IPS-20b (cell line): ENCODE measurements around the gene ZNF10.
A peak's percentile ranks its signal among the peaks of the same experiment; 100 is the strongest.

Source experiments
- H3K27ac ChIP-seq: one replicate; pipeline ENCODE4 v1.5.1; 2013; ENCODE audit warnings: low read length
- H3K27me3 ChIP-seq: 2 replicates; pipeline ENCODE4 v1.6.1; 2013; ENCODE audit warnings: mild to moderate bottlenecking, low read length, inconsistent platforms; ENCODE audit not compliant: insufficient read depth
- H3K36me3 ChIP-seq: 2 replicates; pipeline ENCODE4 v1.6.1; 2013; ENCODE audit warnings: low read depth, mild to moderate bottlenecking, inconsistent platforms, low read length, moderate library complexity; ENCODE audit not compliant: insufficient read depth
- H3K4me1 ChIP-seq: 2 replicates; pipeline ENCODE4 v1.6.1; 2013; ENCODE audit warnings: mild to moderate bottlenecking, control low read depth, inconsistent platforms, low read length, moderate library complexity; ENCODE audit not compliant: insufficient read depth
- H3K4me3 ChIP-seq: 2 replicates; pipeline ENCODE4 v1.5.1; 2013; ENCODE audit warnings: mild to moderate bottlenecking, low read length, inconsistent platforms
- H3K9ac ChIP-seq: 2 replicates; pipeline ENCODE4 v1.6.1; 2013; ENCODE audit warnings: low read depth, mild to moderate bottlenecking, inconsistent platforms, low read length, moderate library complexity
- H3K9me3 ChIP-seq: 2 replicates; pipeline ENCODE4 v1.6.1; 2013; ENCODE audit warnings: mild to moderate bottlenecking, low read depth, low read length, inconsistent platforms; ENCODE audit not compliant: insufficient read depth

The ZNF10 gene

DNA sequence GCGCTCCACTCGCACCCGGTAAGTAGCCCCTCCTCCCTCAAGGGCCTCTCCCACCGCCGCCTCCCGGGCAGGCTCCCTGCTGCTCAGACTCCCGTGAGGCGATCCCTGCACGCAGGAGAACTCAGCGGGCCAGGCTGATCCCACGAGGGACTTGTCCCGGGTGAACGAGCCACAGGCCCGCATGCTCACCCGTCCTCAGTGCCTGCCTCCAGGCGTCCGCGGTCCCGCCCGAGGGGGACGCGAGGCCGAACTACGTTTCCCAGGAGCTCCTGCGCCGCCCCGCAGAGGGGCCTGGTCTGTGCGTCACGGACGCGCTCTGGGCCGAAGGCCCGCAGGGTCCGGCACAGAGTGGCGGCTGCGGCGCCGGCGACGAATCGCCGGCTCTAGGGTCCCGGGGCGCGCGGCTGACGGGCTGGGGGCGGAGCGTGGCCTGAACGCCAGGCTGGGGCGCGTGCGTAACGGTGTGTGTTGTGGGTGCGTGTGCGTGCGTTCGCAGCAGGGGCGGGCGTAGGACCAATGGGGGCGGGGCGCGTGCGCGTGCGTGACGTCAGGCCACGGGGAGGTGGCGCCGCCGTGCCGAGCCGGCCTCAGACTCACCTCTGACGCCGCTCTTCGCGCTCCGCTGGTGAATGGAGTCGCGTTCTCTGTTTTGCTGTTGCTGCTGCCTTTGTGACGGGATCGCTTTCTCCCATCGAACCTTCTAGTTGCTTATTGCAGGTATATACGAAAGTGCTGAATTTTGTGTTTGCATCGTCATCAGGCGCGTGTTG is at the start of gene ZNF10, which contains the start of gene ZNF891:
Gene ZNF10 (plus strand): TSS at position 590 of the 770 bp plus-strand sequence. CDS start 13,866 bp downstream, outside the sequence.
Gene ZNF891 (minus strand): TSS at position 237 of the 770 bp plus-strand sequence. CDS start 8,356 bp downstream, outside the sequence.
- H3K9ac ChIP-seq, result peak within 1 kb of the TSS; percentile 97
- no peaks in the 10 kb centered on the region for H3K27me3 ChIP-seq
- peaks cover 39% of the 10 kb centered on the region for H3K36me3 ChIP-seq
- no peaks in the 10 kb centered on the region for H3K4me1 ChIP-seq
- H3K4me3 ChIP-seq, result peak within 1 kb of the TSS; percentile 100
- H3K9me3 ChIP-seq, result peaks cover 73% of the 10 kb centered on the region
- peak within 1 kb of the TSS; percentile 93 for H3K27ac ChIP-seq

DNA sequence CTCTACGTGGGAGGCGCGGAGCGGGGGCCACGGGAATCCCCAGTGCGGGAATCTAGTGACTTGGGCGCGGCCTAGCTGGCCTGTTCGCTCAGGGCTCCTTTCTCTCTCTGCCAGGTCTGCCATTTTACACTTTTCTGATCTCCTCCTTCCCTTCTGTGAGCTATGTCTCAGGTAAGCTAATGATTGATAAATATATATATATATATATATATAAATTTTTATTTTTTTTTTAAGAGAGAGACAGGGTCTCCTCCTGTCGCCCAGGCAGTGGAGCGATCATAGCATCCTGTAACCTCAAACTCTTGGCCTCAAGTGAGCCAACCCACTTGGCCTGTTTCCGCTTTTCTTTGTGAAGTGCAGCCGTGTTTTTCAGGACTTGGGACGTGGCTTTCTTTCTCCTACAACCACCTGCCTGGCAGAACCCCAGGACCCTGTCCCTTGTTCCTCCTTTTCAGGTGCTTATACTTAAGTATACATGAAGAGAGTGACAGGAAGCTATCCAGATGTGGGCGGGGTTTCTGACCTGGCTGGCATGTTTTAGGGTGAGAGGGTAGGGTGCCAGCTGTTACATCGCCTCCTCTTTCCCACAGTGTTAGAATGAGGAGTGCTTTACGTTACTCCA is 49.2 kb upstream of the ZNF10 start:
- Histone ChIP-seq H3K9me3 (peaks cover 85% of the 10 kb centered on the region), H3K27ac (no peak overlapping the region), H3K36me3 (peaks cover 48% of the 10 kb centered on the region), H3K9ac (peak overlapping the region; percentile 81), H3K4me3 (peak overlapping the region; percentile 86), H3K4me1 (no peaks in the 10 kb centered on the region; the same call in 1 of the 2 replicates), H3K27me3 (no peaks in the 10 kb centered on the region)

DNA sequence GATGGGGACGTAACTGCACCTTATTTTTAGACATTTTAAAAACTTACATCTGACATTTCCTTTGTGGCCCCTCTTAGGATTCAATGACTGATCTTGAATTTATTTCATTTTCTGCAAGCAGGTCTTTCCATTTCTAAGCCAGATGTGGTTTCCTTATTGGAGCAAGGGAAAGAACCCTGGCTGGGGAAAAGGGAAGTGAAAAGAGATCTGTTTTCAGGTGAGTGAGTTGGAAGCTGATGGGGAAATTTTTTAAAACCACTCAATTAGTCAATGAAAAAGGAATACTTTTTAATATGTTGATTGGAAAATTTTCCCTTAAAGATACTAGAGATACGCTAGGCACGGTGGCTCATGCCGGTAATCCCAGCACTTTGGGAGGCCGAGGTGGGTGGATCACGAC is 47.1 kb upstream of the ZNF10 start:
- H3K4me3 ChIP-seq, result no peak overlapping the region
- no peak overlapping the region for H3K27ac ChIP-seq
- H3K36me3 ChIP-seq, result peaks cover 65% of the 10 kb centered on the region
- no peak overlapping the region for H3K9ac ChIP-seq
- H3K9me3 ChIP-seq, result peaks cover 86% of the 10 kb centered on the region
- H3K4me1 ChIP-seq, result no peaks in the 10 kb centered on the region; the same call in 1 of the 2 replicates
- no peaks in the 10 kb centered on the region for H3K27me3 ChIP-seq

GRCh38 chr12:133105620-133106019 is 24.8 kb upstream of the ZNF10 start:
- Histone ChIP-seq H3K4me1 (no peaks in the 10 kb centered on the region), H3K27me3 (no peaks in the 10 kb centered on the region), H3K36me3 (peaks cover 78% of the 10 kb centered on the region), H3K9me3 (peaks cover 97% of the 10 kb centered on the region), H3K9ac (no peak overlapping the region), H3K4me3 (peak overlapping the region; percentile 12; the same call in 1 of the 2 replicates), H3K27ac (no peak overlapping the region)

GRCh38 chr12:133106253-133106652 is 24.2 kb upstream of the ZNF10 start:
- Histone ChIP-seq H3K4me3 (peak overlapping the region; percentile 12; the same call in 1 of the 2 replicates), H3K27me3 (no peaks in the 10 kb centered on the region), H3K4me1 (no peaks in the 10 kb centered on the region), H3K9me3 (peaks cover 97% of the 10 kb centered on the region), H3K36me3 (peaks cover 72% of the 10 kb centered on the region), H3K27ac (no peak overlapping the region), H3K9ac (no peak overlapping the region)

DNA sequence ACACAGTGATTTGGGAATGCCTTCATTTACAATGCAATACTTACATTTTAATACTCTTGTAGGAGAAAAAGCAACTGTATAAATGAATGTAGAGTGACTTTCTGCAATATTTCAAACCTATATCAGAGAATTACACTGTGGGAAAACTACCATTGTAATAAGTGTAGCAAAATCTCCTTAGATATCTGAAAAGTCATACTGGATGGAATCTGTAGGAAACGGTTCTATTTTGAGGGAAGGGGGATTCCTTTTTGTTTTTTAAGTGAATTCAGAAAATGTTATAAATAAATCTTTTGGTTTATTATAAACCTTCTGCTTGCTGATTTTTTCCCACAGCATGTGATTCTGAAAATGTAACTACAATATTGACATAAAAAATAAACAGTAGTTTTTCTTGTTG is 23.3 kb upstream of the ZNF10 start:
- Histone ChIP-seq H3K27me3 (no peaks in the 10 kb centered on the region), H3K4me1 (no peaks in the 10 kb centered on the region), H3K9me3 (peaks cover 95% of the 10 kb centered on the region), H3K27ac (no peak overlapping the region), H3K4me3 (no peak overlapping the region), H3K9ac (no peak overlapping the region), H3K36me3 (peaks cover 66% of the 10 kb centered on the region)

DNA sequence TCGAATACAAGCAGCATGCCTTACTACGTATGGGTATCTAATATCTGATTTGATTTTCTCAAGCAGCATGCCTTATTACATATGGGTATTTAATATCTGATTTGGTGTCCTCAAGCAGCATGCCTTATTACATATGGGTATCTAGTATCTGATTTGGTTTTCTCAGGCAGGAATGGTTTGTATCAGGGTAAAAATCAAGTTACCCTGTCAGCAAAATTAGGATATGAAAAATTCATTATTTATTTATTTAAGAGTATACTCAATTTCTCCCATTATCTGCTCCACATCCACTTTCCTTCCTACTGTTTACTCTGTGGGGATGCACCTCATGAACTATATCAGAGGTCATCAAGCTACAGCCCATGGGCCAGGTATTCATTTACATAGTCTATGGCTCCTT is 22.3 kb upstream of the ZNF10 start:
- Histone ChIP-seq H3K9ac (no peak overlapping the region), H3K27me3 (no peaks in the 10 kb centered on the region), H3K27ac (no peak overlapping the region), H3K4me3 (peak overlapping the region; percentile 28; the same call in 1 of the 2 replicates), H3K9me3 (peaks cover 92% of the 10 kb centered on the region), H3K4me1 (no peaks in the 10 kb centered on the region), H3K36me3 (peaks cover 58% of the 10 kb centered on the region)

GRCh38 chr12:133120385-133121191 is 9.8 kb upstream of the ZNF10 start:
- no peak overlapping the region for H3K27ac ChIP-seq
- no peak overlapping the region for H3K9ac ChIP-seq
- peaks cover 100% of the 10 kb centered on the region for H3K9me3 ChIP-seq
- H3K36me3 ChIP-seq, result peaks cover 71% of the 10 kb centered on the region
- H3K4me3 ChIP-seq, result peak overlapping the region; percentile 30; the same call in 1 of the 2 replicates
- no peaks in the 10 kb centered on the region for H3K4me1 ChIP-seq
- H3K27me3 ChIP-seq, result no peaks in the 10 kb centered on the region

DNA sequence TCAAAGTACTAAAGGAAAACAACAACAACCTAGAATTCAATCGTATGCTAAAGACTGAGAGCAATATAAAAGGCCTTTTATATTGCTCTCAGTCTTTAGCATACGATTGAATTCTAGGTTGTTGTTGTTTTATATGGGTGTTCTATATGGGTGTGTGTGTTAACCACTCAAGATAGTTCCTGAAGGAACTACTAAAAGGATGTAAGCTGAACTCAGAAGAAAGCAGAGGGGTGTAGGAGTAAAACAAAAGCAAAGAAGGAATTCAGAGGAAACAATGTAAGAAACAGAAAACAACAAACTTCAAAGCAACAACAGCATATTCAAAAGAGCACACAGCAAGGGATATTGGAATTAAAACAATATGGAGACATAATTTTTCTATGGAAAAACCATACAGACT is 5.8 kb upstream of the ZNF10 start:
- Histone ChIP-seq H3K27me3 (no peaks in the 10 kb centered on the region), H3K4me3 (no peak overlapping the region), H3K9me3 (peaks cover 95% of the 10 kb centered on the region), H3K27ac (no peak overlapping the region), H3K4me1 (no peaks in the 10 kb centered on the region), H3K9ac (no peak overlapping the region), H3K36me3 (peaks cover 66% of the 10 kb centered on the region)

DNA sequence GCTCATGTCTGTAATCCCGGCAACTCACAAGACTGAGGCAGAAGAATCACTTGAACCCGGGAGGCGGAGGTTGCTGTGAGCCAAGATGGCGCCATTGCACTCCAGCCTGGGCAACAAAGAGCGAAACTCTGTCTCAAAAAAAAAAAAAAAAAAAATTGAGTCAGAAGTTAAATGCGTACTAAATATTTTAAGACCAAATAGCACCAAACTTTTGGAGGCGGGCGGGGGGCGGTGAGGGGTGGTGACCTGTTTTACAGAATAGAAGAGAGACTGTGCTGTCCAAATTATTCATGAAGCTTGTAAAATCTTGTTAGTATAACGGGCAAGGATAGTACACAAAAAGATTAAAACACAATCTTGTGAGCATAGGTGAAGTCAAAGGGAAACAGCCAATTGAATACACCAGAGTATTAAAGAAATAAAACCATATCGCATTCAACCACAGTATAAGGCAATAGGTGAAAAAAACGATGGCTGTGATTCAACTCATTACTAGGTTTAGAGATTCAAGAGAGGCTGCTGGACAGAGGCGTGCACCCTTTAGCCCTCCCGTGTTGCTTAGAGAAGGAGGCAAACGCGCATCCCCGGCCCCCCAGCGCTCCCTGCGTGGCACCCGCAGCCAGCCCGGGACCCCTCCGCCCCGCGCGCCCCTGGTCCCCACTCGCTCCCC is 924 bp upstream of the ZNF10 start:
- H3K27me3 ChIP-seq, result no peaks in the 10 kb centered on the region
- peak overlapping the region; percentile 100 for H3K4me3 ChIP-seq
- H3K9ac ChIP-seq, result peak overlapping the region; percentile 97; the same call in 1 of the 2 replicates
- H3K9me3 ChIP-seq, result peaks cover 74% of the 10 kb centered on the region
- peaks cover 38% of the 10 kb centered on the region for H3K36me3 ChIP-seq
- peak overlapping the region; percentile 56 for H3K27ac ChIP-seq
- no peaks in the 10 kb centered on the region for H3K4me1 ChIP-seq

DNA sequence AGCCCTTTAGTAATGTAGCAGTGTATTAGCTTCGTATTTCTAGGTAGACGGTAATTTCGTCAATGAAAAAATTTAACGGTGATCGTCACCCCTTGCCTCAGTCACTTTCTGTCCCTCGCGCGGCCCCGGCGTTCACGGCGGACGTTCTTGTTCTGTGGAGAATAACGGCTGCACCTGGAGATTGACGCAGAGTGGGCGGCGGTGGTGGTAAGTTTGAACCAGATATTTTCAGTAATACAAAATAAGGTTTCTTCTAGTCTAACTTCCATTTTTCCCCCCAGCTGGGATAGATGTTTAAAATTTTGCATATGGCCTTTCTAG is 341 bp downstream of the ZNF10 start:
- Histone ChIP-seq H3K27ac (peak overlapping the region; percentile 93), H3K9me3 (peaks cover 73% of the 10 kb centered on the region), H3K4me1 (no peaks in the 10 kb centered on the region), H3K4me3 (peak overlapping the region; percentile 100), H3K27me3 (no peaks in the 10 kb centered on the region), H3K36me3 (peaks cover 39% of the 10 kb centered on the region), H3K9ac (peak overlapping the region; percentile 97)
